ENCODE data around the gene KCNJ6. TPM values are rescaled to one million over a fixed set of nuclear protein-coding genes. Genes with fewer than 3 reads are reported as not detected.

KCNJ6 gene
- total RNA-seq, 1 experiment from 2014 or later = not detected

DNA sequence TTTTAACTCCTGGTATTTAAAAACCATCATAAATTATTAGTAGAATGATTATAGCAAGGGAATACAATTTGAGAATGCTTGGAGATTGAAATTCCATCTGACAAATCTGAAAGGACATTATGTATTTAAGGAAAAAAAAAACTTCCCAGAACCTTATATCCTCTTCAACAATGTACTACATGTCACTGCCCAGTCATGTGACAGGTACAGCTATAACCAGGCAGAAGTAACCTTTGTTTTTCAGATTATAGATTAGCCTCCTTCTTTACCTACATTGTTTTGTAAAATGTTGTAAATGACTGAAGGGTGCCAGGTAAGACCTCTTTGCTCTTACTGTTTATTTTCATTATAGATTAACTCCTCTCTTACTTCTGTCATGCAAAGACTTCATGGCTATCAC, 96.9 kb downstream of the KCNJ6 start:
- Histone ChIP-seq H3K36me3 (ENCODE audit: control insufficient read depth in 1 of 2, insufficient read depth in 2 of 2, low read length in 2 of 2) (no peaks in the 10 kb centered on the region), H3K9me2 (ENCODE audit: insufficient read depth) (no peaks in the 10 kb centered on the region), H3K4me3 (replicated peaks in 1 of 2; ENCODE audit: low read depth in 1 of 2, low read length in 2 of 2) (no peak overlapping the region), H3K4me1 (ENCODE audit: control insufficient read depth in 1 of 2, insufficient read depth in 2 of 2, low read length in 2 of 2) (no peaks in the 10 kb centered on the region), H3K9me3 (ENCODE audit: control insufficient read depth in 1 of 2, insufficient read depth in 1 of 2, low read depth in 1 of 2, low read length in 2 of 2) (no peaks in the 10 kb centered on the region), H4K20me1 (ENCODE audit: insufficient read depth) (no peaks in the 10 kb centered on the region), H3K27ac (ENCODE audit: low read depth, low read length) (no peak overlapping the region), H3K4me2 (ENCODE audit: low read length) (no peak overlapping the region), H3K9ac (ENCODE audit: low read length) (no peak overlapping the region), H2AFZ (ENCODE audit: low read depth, low read length, poor library complexity, severe bottlenecking) (no peak overlapping the region), H3K27me3 (ENCODE audit: insufficient read depth, low read length) (0 out of 2 replicates have a peak, but pooled peaks cover 5% of the 10 kb centered on the region), H3K79me2 (ENCODE audit: insufficient read depth, low read length) (no peaks in the 10 kb centered on the region)
- no TSS peak for BruUV-seq (replicated peaks)
- POLR2A ChIA-PET = no interaction called here
- intact Hi-C loops (cut with micrococcal nuclease) = no loop called here
- DNase-seq (ENCODE audit: low read depth, low spot score) (no peak), ATAC-seq (no peak)
- TF ChIP-seq TCF7L2 (IDR thresholded peaks at IDR 0.05; ENCODE audit: borderline replicate concordance, extremely low read depth, insufficient read depth, insufficient read length) = no peak
- no peak for TF ChIP-seq CBX3 (IDR thresholded peaks at IDR 0.05; ENCODE audit: low read depth)
- TF ChIP-seq YY1 (IDR thresholded peaks at IDR 0.05; ENCODE audit: extremely low read depth, insufficient replicate concordance, low read depth, low read length) = no peak
- TF ChIP-seq ELF1 (IDR thresholded peaks at IDR 0.05; ENCODE audit: borderline replicate concordance, low read depth) = no peak
- no peak for TF ChIP-seq CEBPB (IDR thresholded peaks at IDR 0.05; ENCODE audit: low read depth)
- TF ChIP-seq POLR2AphosphoS5 (IDR thresholded peaks at IDR 0.05; ENCODE audit: low read depth, low read length) = no peak
- TF ChIP-seq FOSL1 (IDR thresholded peaks at IDR 0.05; ENCODE audit: low read depth) = no peak
- TF ChIP-seq, protein P1, sequence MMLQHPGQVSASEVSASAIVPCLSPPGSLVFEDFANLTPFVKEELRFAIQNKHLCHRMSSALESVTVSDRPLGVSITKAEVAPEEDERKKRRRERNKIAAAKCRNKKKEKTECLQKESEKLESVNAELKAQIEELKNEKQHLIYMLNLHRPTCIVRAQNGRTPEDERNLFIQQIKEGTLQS (IDR thresholded peaks at IDR 0.05) = no peak
- TF ChIP-seq, protein P2, sequence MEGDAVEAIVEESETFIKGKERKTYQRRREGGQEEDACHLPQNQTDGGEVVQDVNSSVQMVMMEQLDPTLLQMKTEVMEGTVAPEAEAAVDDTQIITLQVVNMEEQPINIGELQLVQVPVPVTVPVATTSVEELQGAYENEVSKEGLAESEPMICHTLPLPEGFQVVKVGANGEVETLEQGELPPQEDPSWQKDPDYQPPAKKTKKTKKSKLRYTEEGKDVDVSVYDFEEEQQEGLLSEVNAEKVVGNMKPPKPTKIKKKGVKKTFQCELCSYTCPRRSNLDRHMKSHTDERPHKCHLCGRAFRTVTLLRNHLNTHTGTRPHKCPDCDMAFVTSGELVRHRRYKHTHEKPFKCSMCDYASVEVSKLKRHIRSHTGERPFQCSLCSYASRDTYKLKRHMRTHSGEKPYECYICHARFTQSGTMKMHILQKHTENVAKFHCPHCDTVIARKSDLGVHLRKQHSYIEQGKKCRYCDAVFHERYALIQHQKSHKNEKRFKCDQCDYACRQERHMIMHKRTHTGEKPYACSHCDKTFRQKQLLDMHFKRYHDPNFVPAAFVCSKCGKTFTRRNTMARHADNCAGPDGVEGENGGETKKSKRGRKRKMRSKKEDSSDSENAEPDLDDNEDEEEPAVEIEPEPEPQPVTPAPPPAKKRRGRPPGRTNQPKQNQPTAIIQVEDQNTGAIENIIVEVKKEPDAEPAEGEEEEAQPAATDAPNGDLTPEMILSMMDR (IDR thresholded peaks at IDR 0.05 in 2 of 3, conservative IDR thresholded peaks at IDR 0.05 in 1 of 3; ENCODE audit: borderline replicate concordance in 1 of 3, insufficient read depth in 1 of 3, low read depth in 2 of 3, low read length in 2 of 3) = no peak
- no peak for TF ChIP-seq EGR1 (IDR thresholded peaks at IDR 0.05; ENCODE audit: low read depth)
- TF ChIP-seq SIN3A (IDR thresholded peaks at IDR 0.05; ENCODE audit: low read depth) = no peak
- TF ChIP-seq SRF (IDR thresholded peaks at IDR 0.05; ENCODE audit: low read depth) = no peak
- TF ChIP-seq, protein P3, sequence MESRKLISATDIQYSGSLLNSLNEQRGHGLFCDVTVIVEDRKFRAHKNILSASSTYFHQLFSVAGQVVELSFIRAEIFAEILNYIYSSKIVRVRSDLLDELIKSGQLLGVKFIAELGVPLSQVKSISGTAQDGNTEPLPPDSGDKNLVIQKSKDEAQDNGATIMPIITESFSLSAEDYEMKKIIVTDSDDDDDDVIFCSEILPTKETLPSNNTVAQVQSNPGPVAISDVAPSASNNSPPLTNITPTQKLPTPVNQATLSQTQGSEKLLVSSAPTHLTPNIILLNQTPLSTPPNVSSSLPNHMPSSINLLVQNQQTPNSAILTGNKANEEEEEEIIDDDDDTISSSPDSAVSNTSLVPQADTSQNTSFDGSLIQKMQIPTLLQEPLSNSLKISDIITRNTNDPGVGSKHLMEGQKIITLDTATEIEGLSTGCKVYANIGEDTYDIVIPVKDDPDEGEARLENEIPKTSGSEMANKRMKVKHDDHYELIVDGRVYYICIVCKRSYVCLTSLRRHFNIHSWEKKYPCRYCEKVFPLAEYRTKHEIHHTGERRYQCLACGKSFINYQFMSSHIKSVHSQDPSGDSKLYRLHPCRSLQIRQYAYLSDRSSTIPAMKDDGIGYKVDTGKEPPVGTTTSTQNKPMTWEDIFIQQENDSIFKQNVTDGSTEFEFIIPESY (IDR thresholded peaks at IDR 0.05; ENCODE audit: extremely low read depth, insufficient replicate concordance, low read length) = no peak
- TF ChIP-seq EZH2phosphoT487 (IDR thresholded peaks at IDR 0.05; ENCODE audit: borderline replicate concordance) = no peak
- TF ChIP-seq RAD21 (IDR thresholded peaks at IDR 0.05; ENCODE audit: low read depth) = no peak
- CTCF ChIA-PET = no interaction called here
- RAD21 ChIA-PET (ENCODE audit: low non-redundant PET in 1 of 2, low total read pairs in 2 of 2, uncharacterized antibody in 2 of 2, unreplicated experiment in 2 of 2) = no interaction called here

Data from HCT116 (cell line).